T-cell (primary cell): Measurements from ENCODE around the gene TJP2. TPM values are rescaled to one million over a fixed set of nuclear protein-coding genes. Genes with fewer than 3 reads are reported as not detected.

Source experiments
- ATAC-seq, 4 experiments: fragments of 200-7000 bp in 3 of 4; fragments of 150-1000 bp in 1 of 4; cut with Tn5 transposase; replicated peaks in 1 of 4; 1 replicate in 3 of 4; 2 replicates in 1 of 4; pipeline ENCODE4 v1.10.0; 2021; ENCODE audit warnings: moderate library complexity in 3 of 4, mild to moderate bottlenecking in 2 of 4, moderate number of reproducible peaks in 1 of 4
- CTCF ChIA-PET, 2 donors: fragments of 300-600 bp; sonication (Branson Sonifier 250); formaldehyde crosslinking; loops; one replicate each; lab custom pipeline; 2022; ENCODE audit warnings: antibody characterized with exemption in 2 of 2; lab: Charles Lee
- POLR2A ChIA-PET, 2 donors: fragments of 300-600 bp; sonication (Branson Sonifier 250); formaldehyde crosslinking; loops; one replicate each; lab custom pipeline; 2022; ENCODE audit warnings: antibody characterized with exemption in 2 of 2; lab: Charles Lee
- DNase-seq, 35 experiments: peaks; one replicate each; pipeline versions ENCODE4 v3.0.0 to v3.0.0-alpha.2; 2013 to 2023
- H3K27ac ChIP-seq: one replicate; pipeline ENCODE4 v1.5.1; 2013; ENCODE audit warnings: low read length
- H3K27me3 ChIP-seq, 2 experiments: replicated peaks in 1 of 2; 1 replicate in 1 of 2; 2 replicates in 1 of 2; pipeline versions ENCODE4 v1.6.1 to v1.7.0; 2013; ENCODE audit warnings: low read length in 1 of 2, mixed read lengths in 1 of 2; ENCODE audit not compliant: control insufficient read depth in 2 of 2, insufficient read depth in 2 of 2; ENCODE audit errors: extremely low read depth in 1 of 2
- H3K36me3 ChIP-seq, 2 donors: 1 replicate in 1 of 2; 2 replicates in 1 of 2; pipeline versions ENCODE4 v1.6.1 to v1.7.0; 2013; ENCODE audit warnings: low read length in 1 of 2; ENCODE audit not compliant: control insufficient read depth in 2 of 2, insufficient read depth in 1 of 2; ENCODE audit errors: extremely low read depth in 1 of 2
- H3K4me1 ChIP-seq, 2 experiments: 1 replicate in 1 of 2; 2 replicates in 1 of 2; pipeline versions ENCODE4 v1.6.1 to v1.7.0; 2013; ENCODE audit warnings: low read length in 2 of 2, mixed read lengths in 1 of 2; ENCODE audit not compliant: insufficient read depth in 2 of 2, control insufficient read depth in 1 of 2; ENCODE audit errors: extremely low read depth in 1 of 2
- H3K4me3 ChIP-seq, 2 donors: 1 replicate in 1 of 2; 2 replicates in 1 of 2; pipeline versions ENCODE4 v1.5.1 to v1.7.0; 2013; ENCODE audit warnings: mild to moderate bottlenecking in 2 of 2, low read length in 1 of 2, moderate library complexity in 1 of 2; ENCODE audit not compliant: control insufficient read depth in 1 of 2; ENCODE audit errors: extremely low read depth in 1 of 2
- H3K9me3 ChIP-seq: 2 replicates; pipeline ENCODE4 v1.7.0; 2013
- H3K27ac Mint-ChIP-seq, 2 donors: one replicate each; pipeline ENCODE4 v1.8.0; 2020 to 2021; ENCODE audit warnings: mild to moderate bottlenecking in 2 of 2, mixed read lengths in 2 of 2
- H3K27me3 Mint-ChIP-seq, 2 donors: one replicate each; pipeline ENCODE4 v1.8.0; 2021 to 2022; ENCODE audit warnings: mixed read lengths in 2 of 2
- H3K36me3 Mint-ChIP-seq: one replicate; pipeline ENCODE4 v1.8.0; 2021; ENCODE audit warnings: mixed read lengths
- H3K4me1 Mint-ChIP-seq, 3 donors: one replicate each; pipeline ENCODE4 v1.8.0; 2020 to 2022; ENCODE audit warnings: mixed read lengths in 3 of 3, mild to moderate bottlenecking in 1 of 3
- H3K4me3 Mint-ChIP-seq, 3 donors: one replicate each; pipeline ENCODE4 v1.8.0; 2020 to 2022; ENCODE audit warnings: mild to moderate bottlenecking in 3 of 3, mixed read lengths in 3 of 3, moderate library complexity in 3 of 3
- H3K9me3 Mint-ChIP-seq, 3 donors: one replicate each; pipeline ENCODE4 v1.8.0; 2020 to 2022; ENCODE audit warnings: mixed read lengths in 3 of 3
- WGBS: methylation state at CpG from one replicate; pipeline ENCODE4 v1.1.5; 2013; ENCODE audit warnings: missing lambda C conversion rate; ENCODE audit not compliant: insufficient coverage; 5-methylcytosine and 5-hydroxymethylcytosine counted together
- total RNA-seq, 35 experiments: library from RNA in 6 of 35; stranded (reverse) in 6 of 35; fragments of 120-200 nt in 1 of 35; gene quantifications; one replicate each; pipeline versions ENCODE4 v1.2.1 to v1.2.4 and lab custom pipeline; 2013 to 2026

Gene TJP2
- total RNA-seq, 5 donors from 2014 or later (not counting 1 experiment from before 2014, with no cell fraction given): 6.4 to 10.4 (median 6.6) TPM

GRCh38 chr9:69198521-69199220 lies 24.6 kb downstream of the TJP2 start:
- WGBS: 85% methylated on average over 6 of the region's 7 CpGs
- no peaks in the 10 kb centered on the region for H3K9me3 Mint-ChIP-seq
- peaks cover 0 to 15% of the 10 kb centered on the region in 2 experiments for H3K4me1 ChIP-seq
- DNase-seq (no peak), ATAC-seq (no peak)
- CTCF ChIA-PET: interaction anchor here in 1 of 2 donors (0.6 to 1.0 kb wide), 3 partner anchors 11 to 719 kb away, joined by 3 to 7 read pairs (median 6); no protein-coding TSS in a partner anchor
- no peak overlapping the region for H3K27ac Mint-ChIP-seq
- peaks cover 8 to 20% (median 18%) of the 10 kb centered on the region in 3 donors for H3K4me1 Mint-ChIP-seq
- POLR2A ChIA-PET: no interaction called here
- no peaks in the 10 kb centered on the region for H3K27me3 ChIP-seq
- H3K36me3 ChIP-seq: peaks cover 0 to 3% of the 10 kb centered on the region in 2 donors
- H3K27me3 Mint-ChIP-seq: no peaks in the 10 kb centered on the region
- no peaks in the 10 kb centered on the region for H3K36me3 Mint-ChIP-seq
- H3K4me3 ChIP-seq: no peak overlapping the region
- no peak overlapping the region for H3K4me3 Mint-ChIP-seq
- no peaks in the 10 kb centered on the region for H3K9me3 ChIP-seq
- no peak overlapping the region for H3K27ac ChIP-seq

GRCh38 chr9:69199769-69200470 lies 25.8 kb downstream of the TJP2 start:
- Mint-ChIP-seq H3K4me3 (peak overlapping the region in 1 of 3 donors; percentile 23), H3K27me3 (no peaks in the 10 kb centered on the region), H3K27ac (no peak overlapping the region), H3K9me3 (no peaks in the 10 kb centered on the region), H3K36me3 (no peaks in the 10 kb centered on the region), H3K4me1 (peaks cover 8 to 20% (median 18%) of the 10 kb centered on the region in 3 donors)
- no peak overlapping the region for H3K27ac ChIP-seq
- H3K36me3 ChIP-seq: peaks cover 0 to 3% of the 10 kb centered on the region in 2 donors
- POLR2A ChIA-PET: interaction anchor here in 1 of 2 donors (0.6 kb wide), 1 partner anchor 149 kb away, joined by 3 read pairs; no protein-coding TSS in a partner anchor
- H3K9me3 ChIP-seq: no peaks in the 10 kb centered on the region
- H3K4me1 ChIP-seq: peaks cover 0 to 15% of the 10 kb centered on the region in 2 experiments
- DNase-seq (no peak), ATAC-seq (no peak)
- no peaks in the 10 kb centered on the region for H3K27me3 ChIP-seq
- H3K4me3 ChIP-seq: no peak overlapping the region
- CTCF ChIA-PET: interaction anchor here in 1 of 2 donors (0.6 kb wide), 1 partner anchor 9 kb away, joined by 3 read pairs; no protein-coding TSS in a partner anchor
- WGBS: 70% methylated on average over 5 of the region's 9 CpGs

GRCh38 chr9:69202556-69202955 lies 28.5 kb downstream of the TJP2 start:
- Mint-ChIP-seq H3K4me3 (no peak overlapping the region), H3K9me3 (no peaks in the 10 kb centered on the region), H3K27ac (no peak overlapping the region), H3K36me3 (no peaks in the 10 kb centered on the region), H3K27me3 (no peaks in the 10 kb centered on the region), H3K4me1 (peaks cover 8 to 20% (median 18%) of the 10 kb centered on the region in 3 donors)
- H3K4me3 ChIP-seq: no peak overlapping the region
- H3K27me3 ChIP-seq: no peaks in the 10 kb centered on the region
- H3K27ac ChIP-seq: no peak overlapping the region
- DNase-seq: no peak
- ATAC-seq: no peak
- no CpG with 5 or more reads among the region's 4 CpGs for WGBS
- H3K36me3 ChIP-seq: peaks cover 0 to 3% of the 10 kb centered on the region in 2 donors
- no peaks in the 10 kb centered on the region for H3K9me3 ChIP-seq
- POLR2A ChIA-PET: interaction anchor here in 1 of 2 donors (0.6 kb wide), 1 partner anchor 12 kb away, joined by 3 read pairs; no protein-coding TSS in a partner anchor
- CTCF ChIA-PET: interaction anchor here in 1 of 2 donors (0.6 to 1.0 kb wide), 3 partner anchors 9 to 1068 kb away, joined by 4 to 6 read pairs (median 4); no protein-coding TSS in a partner anchor
- H3K4me1 ChIP-seq: peaks cover 0 to 15% of the 10 kb centered on the region in 2 experiments

- H3K4me3 Mint-ChIP-seq: no peak overlapping the region
- CTCF ChIA-PET: no interaction called here
- peaks cover 0 to 13% of the 10 kb centered on the region in 2 experiments for H3K4me1 ChIP-seq
- peaks cover 0 to 3% of the 10 kb centered on the region in 2 donors for H3K36me3 ChIP-seq
- ATAC-seq (no peak), DNase-seq (no peak)
- no peaks in the 10 kb centered on the region for H3K9me3 ChIP-seq
- H3K27me3 Mint-ChIP-seq: no peaks in the 10 kb centered on the region
- POLR2A ChIA-PET: no interaction called here
- H3K27ac Mint-ChIP-seq: no peak overlapping the region
- H3K27me3 ChIP-seq: no peaks in the 10 kb centered on the region
- no peak overlapping the region for H3K27ac ChIP-seq
- H3K4me3 ChIP-seq: no peak overlapping the region
- H3K36me3 Mint-ChIP-seq: no peaks in the 10 kb centered on the region
- peaks cover 8 to 19% (median 18%) of the 10 kb centered on the region in 3 donors for H3K4me1 Mint-ChIP-seq
- no peaks in the 10 kb centered on the region for H3K9me3 Mint-ChIP-seq
- no CpG with 5 or more reads among the region's 2 CpGs for WGBS
Measured at GRCh38 chr9:69204326-69204725, 30.2 kb downstream of the TJP2 start.

GRCh38 chr9:69204849-69205248 lies 30.8 kb downstream of the TJP2 start:
- Histone ChIP-seq H3K9me3 (no peaks in the 10 kb centered on the region), H3K27ac (no peak overlapping the region), H3K4me1 (peaks cover 0 to 8% of the 10 kb centered on the region in 2 experiments), H3K27me3 (no peaks in the 10 kb centered on the region), H3K4me3 (no peak overlapping the region), H3K36me3 (peaks cover 0 to 3% of the 10 kb centered on the region in 2 donors)
- Mint-ChIP-seq H3K27ac (no peak overlapping the region), H3K4me1 (peaks cover 4 to 14% (median 12%) of the 10 kb centered on the region in 3 donors), H3K9me3 (no peaks in the 10 kb centered on the region), H3K27me3 (no peaks in the 10 kb centered on the region), H3K36me3 (no peaks in the 10 kb centered on the region), H3K4me3 (no peak overlapping the region)
- ATAC-seq: no peak
- 89% methylated on average over 3 of the region's 7 CpGs for WGBS
- no peak for DNase-seq
- ChIA-PET CTCF (no interaction called here), POLR2A (no interaction called here)

GRCh38 chr9:69206047-69206446 lies 32.0 kb downstream of the TJP2 start:
- ATAC-seq: no peak
- 97% methylated on average over 4 of the region's 5 CpGs for WGBS
- Histone ChIP-seq H3K4me3 (no peak overlapping the region), H3K27ac (no peak overlapping the region), H3K27me3 (no peaks in the 10 kb centered on the region), H3K9me3 (no peaks in the 10 kb centered on the region), H3K36me3 (peaks cover 0 to 3% of the 10 kb centered on the region in 2 donors), H3K4me1 (no peaks in the 10 kb centered on the region)
- Mint-ChIP-seq H3K36me3 (no peaks in the 10 kb centered on the region), H3K27me3 (no peaks in the 10 kb centered on the region), H3K9me3 (no peaks in the 10 kb centered on the region), H3K27ac (no peak overlapping the region), H3K4me1 (peaks cover 0 to 2% (median under 1%) of the 10 kb centered on the region in 3 donors), H3K4me3 (no peak overlapping the region)
- ChIA-PET CTCF (no interaction called here), POLR2A (no interaction called here)
- DNase-seq: no peak
